H1 (cell line): ENCODE data around the gene ZNF334. TPM values are rescaled to one million over a fixed set of nuclear protein-coding genes. Genes with fewer than 3 reads are reported as not detected.

Source experiments
- CTCF ChIA-PET: fragments of 300-600 bp; sonication (Branson Sonifier 250); formaldehyde crosslinking; loops from one replicate; lab custom pipeline; 2021; ENCODE audit not compliant: partially characterized antibody; lab: Charles Lee
- POLR2A ChIA-PET: fragments of 300-600 bp; sonication (Branson Sonifier 250); formaldehyde crosslinking; loops from one replicate; lab custom pipeline; 2021; ENCODE audit warnings: inconsistent platforms; ENCODE audit not compliant: partially characterized antibody; lab: Charles Lee
- DNase-seq, 2 experiments: peaks; one replicate each; pipeline versions ENCODE4 v3.0.0 to v3.0.0-alpha.2; 2010 to 2022; ENCODE audit warnings: low spot score in 2 of 2, low read depth in 1 of 2, mixed read lengths in 1 of 2
- FAIRE-seq: peaks from 2 replicates; lab custom pipeline; 2011; peaks lifted over from hg19 to GRCh38; lab: Jason Lieb, UNC
- H2AFZ ChIP-seq: 2 replicates; pipeline ENCODE4 v1.8.1; 2012; ENCODE audit warnings: low read length, inconsistent platforms
- H2AK5ac ChIP-seq: 2 replicates; pipeline ENCODE4 v1.6.1; 2013; ENCODE audit warnings: low read depth, low read length
- H2BK120ac ChIP-seq: replicated peaks from 2 replicates; pipeline ENCODE3; 2013; ENCODE audit warnings: low read depth, low read length, inconsistent platforms
- H2BK12ac ChIP-seq: 2 replicates; pipeline ENCODE4 v1.6.1; 2013; ENCODE audit warnings: low read depth, low read length
- H2BK15ac ChIP-seq: 2 replicates; pipeline ENCODE4 v1.6.1; 2013; ENCODE audit warnings: low read length
- H2BK20ac ChIP-seq: 2 replicates; pipeline ENCODE4 v1.6.1; 2013; ENCODE audit warnings: low read length
- H2BK5ac ChIP-seq: 2 replicates; pipeline ENCODE4 v1.6.1; 2013; ENCODE audit warnings: low read depth, low read length
- H3K14ac ChIP-seq: 2 replicates; pipeline ENCODE4 v1.6.1; 2013; ENCODE audit warnings: inconsistent platforms; ENCODE audit not compliant: insufficient read length
- H3K18ac ChIP-seq: 2 replicates; pipeline ENCODE4 v1.6.1; 2013; ENCODE audit warnings: low read length; ENCODE audit errors: extremely low read depth
- H3K23ac ChIP-seq: 2 replicates; pipeline ENCODE4 v1.6.1; 2013; ENCODE audit warnings: inconsistent platforms; ENCODE audit not compliant: insufficient read length
- H3K23me2 ChIP-seq: 2 replicates; pipeline ENCODE4 v1.6.1; 2013; ENCODE audit warnings: low read depth, low read length
- H3K27ac ChIP-seq: 2 replicates; pipeline ENCODE4 v1.6.1; 2011; ENCODE audit warnings: low read depth, low read length, inconsistent platforms
- H3K27me3 ChIP-seq, 4 experiments: replicated peaks in 1 of 4; 1 replicate in 1 of 4; 2 replicates in 3 of 4; pipeline versions ENCODE4 v1.6.1 to v1.8.1; 2011 to 2013; ENCODE audit warnings: low read length in 3 of 4, mild to moderate bottlenecking in 3 of 4, inconsistent platforms in 2 of 4, mixed read lengths in 2 of 4, moderate library complexity in 1 of 4; ENCODE audit not compliant: control insufficient read depth in 3 of 4, insufficient read depth in 3 of 4; ENCODE audit errors: extremely low read depth in 1 of 4
- H3K36me3 ChIP-seq, 4 experiments: 2 replicates each; pipeline versions ENCODE4 v1.6.1 to v1.8.1; 2011 to 2013; ENCODE audit warnings: mild to moderate bottlenecking in 4 of 4, low read length in 3 of 4, moderate library complexity in 2 of 4, control low read depth in 1 of 4, inconsistent platforms in 1 of 4; ENCODE audit not compliant: insufficient read depth in 4 of 4, control insufficient read depth in 2 of 4
- H3K4ac ChIP-seq: replicated peaks from 2 replicates; pipeline ENCODE3; 2013; ENCODE audit warnings: low read length, low read depth, mixed read lengths, inconsistent platforms; ENCODE audit not compliant: insufficient read length
- H3K4me1 ChIP-seq, 4 experiments: replicated peaks in 1 of 4; 1 replicate in 1 of 4; 2 replicates in 3 of 4; pipeline versions ENCODE4 v1.6.1 to v1.8.1; 2011 to 2013; ENCODE audit warnings: low read length in 3 of 4, inconsistent platforms in 2 of 4, mixed read lengths in 1 of 4; ENCODE audit not compliant: insufficient read depth in 4 of 4, control insufficient read depth in 3 of 4
- H3K4me2 ChIP-seq, 2 experiments: 2 replicates each; pipeline versions ENCODE4 v1.6.1 to v1.8.1; 2011 to 2013; ENCODE audit warnings: low read depth in 2 of 2, low read length in 2 of 2, control low read depth in 1 of 2, inconsistent platforms in 1 of 2, mild to moderate bottlenecking in 1 of 2; ENCODE audit not compliant: insufficient read depth in 1 of 2
- H3K4me3 ChIP-seq, 4 experiments: fragments of 200-600, 300-600 bp in 1 of 4; sonication (generic), shearing (Covaris generic), sonication (Bioruptor Twin) in 1 of 4; 2 replicates each; pipeline versions ENCODE4 v1.5.1 to v1.8.1; 2011 to 2016; ENCODE audit warnings: low read length in 4 of 4, low read depth in 3 of 4, control low read depth in 2 of 4, inconsistent platforms in 2 of 4, mild to moderate bottlenecking in 2 of 4, mixed read lengths in 1 of 4, moderate library complexity in 1 of 4; ENCODE audit not compliant: insufficient read depth in 2 of 4; ENCODE audit errors: extremely low read depth in 1 of 4
- H3K56ac ChIP-seq: replicated peaks from 2 replicates; pipeline ENCODE3; 2013; ENCODE audit warnings: low read depth, mild to moderate bottlenecking, mixed read lengths, low read length, inconsistent platforms; ENCODE audit not compliant: insufficient read length
- H3K79me1 ChIP-seq: 2 replicates; pipeline ENCODE4 v1.6.1; 2013; ENCODE audit warnings: low read depth, low read length, control low read depth
- H3K79me2 ChIP-seq, 2 experiments: 2 replicates each; pipeline versions ENCODE4 v1.6.1 to v1.8.1; 2012 to 2013; ENCODE audit warnings: low read length in 2 of 2, mild to moderate bottlenecking in 2 of 2, inconsistent platforms in 1 of 2; ENCODE audit not compliant: insufficient read depth in 2 of 2, control insufficient read depth in 1 of 2
- H3K9ac ChIP-seq, 4 experiments: replicated peaks in 1 of 4; 1 replicate in 1 of 4; 2 replicates in 3 of 4; pipeline versions ENCODE4 v1.6.1 to v1.8.1; 2011 to 2013; ENCODE audit warnings: low read depth in 3 of 4, low read length in 3 of 4, control low read depth in 2 of 4, mild to moderate bottlenecking in 2 of 4, moderate library complexity in 2 of 4, inconsistent platforms in 1 of 4; ENCODE audit errors: extremely low read depth in 1 of 4
- H3K9me3 ChIP-seq, 2 experiments: 2 replicates each; pipeline versions ENCODE4 v1.6.1 to v1.8.1; 2012 to 2013; ENCODE audit warnings: mild to moderate bottlenecking in 2 of 2, moderate library complexity in 2 of 2, control low read depth in 1 of 2, inconsistent platforms in 1 of 2, low read depth in 1 of 2, low read length in 1 of 2, mixed read lengths in 1 of 2; ENCODE audit not compliant: insufficient read depth in 2 of 2
- H4K20me1 ChIP-seq, 2 experiments: replicated peaks in 1 of 2; 2 replicates each; pipeline versions ENCODE3 to v1.8.1; 2011 to 2013; ENCODE audit warnings: inconsistent platforms in 2 of 2, low read length in 2 of 2, mild to moderate bottlenecking in 1 of 2; ENCODE audit not compliant: insufficient read depth in 2 of 2, control insufficient read depth in 1 of 2
- H4K5ac ChIP-seq: 2 replicates; pipeline ENCODE4 v1.6.1; 2013; ENCODE audit warnings: low read length, low read depth, mixed read lengths, inconsistent platforms; ENCODE audit not compliant: insufficient read length
- H4K8ac ChIP-seq: 2 replicates; pipeline ENCODE4 v1.8.0; 2013; ENCODE audit warnings: mild to moderate bottlenecking, moderate library complexity, low read length, inconsistent platforms; ENCODE audit not compliant: insufficient read depth; ENCODE audit errors: extremely low read depth
- H4K91ac ChIP-seq: replicated peaks from 2 replicates; pipeline ENCODE3; 2013; ENCODE audit warnings: low read length, mixed read lengths, inconsistent platforms; ENCODE audit not compliant: insufficient read length
- BCL11A ChIP-seq, 2 experiments: IDR thresholded peaks; one replicate each; pipeline ENCODE4 v1.6.1; 2011; ENCODE audit warnings: low read depth in 2 of 2, low read length in 2 of 2, mild to moderate bottlenecking in 2 of 2
- CBX5 ChIP-seq: fragments of 300-800, 300-1000 bp; sonication (generic); IDR thresholded peaks from 2 replicates; pipeline ENCODE4 v1.7.1; 2016; ENCODE audit warnings: antibody characterized with exemption, low read length, low read depth
- CBX8 ChIP-seq: fragments of 300-800, 300-1000 bp; sonication (generic); IDR thresholded peaks from 2 replicates; pipeline ENCODE4 v1.7.1; 2016; ENCODE audit warnings: low read depth, low read length, borderline replicate concordance
- CEBPB ChIP-seq: IDR thresholded peaks from 2 replicates; pipeline ENCODE4 v1.6.1; 2012; ENCODE audit warnings: low read depth, low read length
- CHD2 ChIP-seq: IDR thresholded peaks from 2 replicates; pipeline ENCODE4 v1.6.1; 2012; ENCODE audit warnings: low read length, improper control_type of control experiment
- CTBP2 ChIP-seq: IDR thresholded peaks from 2 replicates; pipeline ENCODE4 v1.7.0; 2011; ENCODE audit warnings: borderline replicate concordance, mild to moderate bottlenecking, moderate library complexity, mixed read lengths, low read length; ENCODE audit not compliant: insufficient read depth, insufficient read length
- MAFK ChIP-seq: IDR thresholded peaks from 2 replicates; pipeline ENCODE4 v1.6.1; 2012; ENCODE audit warnings: low read depth, mild to moderate bottlenecking, improper control_type of control experiment, low read length
- RFX5 ChIP-seq: IDR thresholded peaks from 2 replicates; pipeline ENCODE4 v1.6.1; 2011; ENCODE audit warnings: low read depth, low read length, improper control_type of control experiment, borderline replicate concordance
- SIRT6 ChIP-seq: IDR thresholded peaks from one replicate; pipeline ENCODE4 v1.7.1; 2012; ENCODE audit warnings: low read length, inconsistent platforms
- SIX5 ChIP-seq: IDR thresholded peaks from 2 replicates; pipeline ENCODE4 v1.6.1; 2011; ENCODE audit warnings: mild to moderate bottlenecking, low read depth, low read length
- SRF ChIP-seq: IDR thresholded peaks from 2 replicates; pipeline ENCODE4 v1.6.1; 2011; ENCODE audit warnings: mild to moderate bottlenecking, low read depth, low read length, moderate library complexity
- TEAD4 ChIP-seq: IDR thresholded peaks from 2 replicates; pipeline ENCODE4 v1.6.1; 2012; ENCODE audit warnings: low read depth, low read length, inconsistent platforms, mixed read lengths
- WGBS, 2 experiments: shearing (Covaris generic) in 1 of 2; methylation state at CpG; one replicate each; pipeline versions ENCODE4 v1.1.6 to v1.1.7; 2013 to 2015; ENCODE audit warnings: low lambda C conversion rate in 2 of 2, mixed read lengths in 2 of 2, inconsistent platforms in 1 of 2, low coverage in 1 of 2, missing lambda C conversion rate in 1 of 2; ENCODE audit not compliant: insufficient replicate concordance in 2 of 2, insufficient coverage in 1 of 2, insufficient read length in 1 of 2; ENCODE audit errors: extremely low coverage in 1 of 2, missing lambda C conversion rate in 1 of 2; 5-methylcytosine and 5-hydroxymethylcytosine counted together
- polyA plus RNA-seq, 7 experiments: library from polyadenylated mRNA; depleted of rRNA in 3 of 7; stranded (reverse) in 5 of 7; unstranded in 2 of 7; fragments of >200 nt in 5 of 7; fragments of 200-250 nt in 2 of 7; gene quantifications; 1 replicate in 5 of 7; 2 replicates in 1 of 7; 4 replicates in 1 of 7; pipeline versions ENCODE4 v1.2.1 to v1.2.3, GENCODE V29; 2011 to 2013; ENCODE audit warnings: missing spikeins in 2 of 7, mixed read lengths in 2 of 7
- total RNA-seq: library from RNA; stranded (reverse); fragmentation: NEBNext Ultra II Directional; extraction: Animal tissue kit (Norgen Biotek cat#: 25700); gene quantifications from 2 replicates; pipeline ENCODE4 v1.2.1, GENCODE V29; 2021
- TF ChIP-seq, protein P1 (sequence below): IDR thresholded peaks from 2 replicates; pipeline ENCODE4 v1.6.1; 2012; ENCODE audit warnings: low read length, inconsistent platforms

Gene ZNF334
- total and polyA plus RNA-seq, 2 of the 8 experiments (the other 6 are each of a cell fraction or from before 2014, with no cell fraction given), result 8.8 to 17.8 TPM

DNA sequence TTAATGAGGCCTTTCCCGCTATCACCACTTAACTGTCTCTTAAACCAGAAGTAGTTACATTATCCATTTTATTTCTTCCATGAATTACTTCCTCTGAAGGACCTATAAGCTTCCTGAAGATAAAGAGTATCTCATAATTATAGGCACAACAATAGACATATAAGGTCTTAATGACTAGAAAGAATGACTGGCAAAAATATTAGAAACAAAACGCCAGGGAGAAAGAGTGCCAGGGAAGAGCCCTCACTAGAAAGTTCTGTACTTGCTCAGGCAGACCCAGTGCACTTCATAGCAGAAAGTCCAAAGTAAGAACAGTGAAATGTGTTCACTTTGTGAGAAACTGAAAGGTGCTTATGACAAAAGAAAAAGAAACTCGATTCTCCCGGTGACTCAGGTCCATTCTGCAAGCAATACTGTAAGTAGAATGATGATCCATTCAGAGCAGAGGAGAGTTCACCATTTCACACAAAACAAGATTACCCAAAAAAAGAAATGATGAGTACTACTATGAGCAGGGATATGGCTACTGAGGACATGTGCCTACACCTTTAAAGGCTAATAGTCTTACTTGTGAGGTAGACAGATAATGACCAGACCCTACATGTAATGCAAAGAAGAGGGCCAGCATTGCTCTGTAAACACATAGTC is 5.5 kb downstream of the ZNF334 start:
- no peak overlapping the region for H3K14ac ChIP-seq
- H4K8ac ChIP-seq, result no peak overlapping the region
- H3K56ac ChIP-seq, result no peak overlapping the region
- no peaks in the 10 kb centered on the region for H3K79me1 ChIP-seq
- peaks cover 0 to 7% of the 10 kb centered on the region in 2 experiments; a peak in 2 of 4 replicates for H3K79me2 ChIP-seq
- ChIA-PET POLR2A (no interaction called here), CTCF (no interaction called here)
- no peaks in the 10 kb centered on the region; a peak in 1 of 7 replicates for H3K4me1 ChIP-seq
- H2AK5ac ChIP-seq, result no peak overlapping the region
- H2BK20ac ChIP-seq, result no peak overlapping the region
- no peak for FAIRE-seq
- H3K18ac ChIP-seq, result no peak overlapping the region
- H2BK12ac ChIP-seq, result no peak overlapping the region
- no peak overlapping the region for H3K4me3 ChIP-seq
- peaks cover 8 to 51% (median 34%) of the 10 kb centered on the region in 4 experiments for H3K36me3 ChIP-seq
- H2AFZ ChIP-seq, result no peak overlapping the region
- H4K91ac ChIP-seq, result no peak overlapping the region
- no peak overlapping the region for H3K4me2 ChIP-seq
- WGBS, 2 experiments, result 90% methylated on average over 4 of the region's 4 CpGs; no CpG with 5 or more reads in 1 of the 2 experiments
- H3K23ac ChIP-seq, result no peak overlapping the region
- no peaks in the 10 kb centered on the region for H4K20me1 ChIP-seq
- no peak overlapping the region for H3K4ac ChIP-seq
- no peak for DNase-seq
- no peak overlapping the region for H3K27ac ChIP-seq
- no peak overlapping the region for H3K9ac ChIP-seq
- H2BK120ac ChIP-seq, result no peak overlapping the region
- H3K27me3 ChIP-seq, result no peaks in the 10 kb centered on the region
- H2BK15ac ChIP-seq, result no peak overlapping the region
- peaks cover 26 to 33% of the 10 kb centered on the region in 2 experiments for H3K9me3 ChIP-seq
- no peak overlapping the region for H4K5ac ChIP-seq
- no peak overlapping the region for H2BK5ac ChIP-seq
- peaks cover 3% of the 10 kb centered on the region for H3K23me2 ChIP-seq
- no peak for TF ChIP-seq SIRT6
- TF ChIP-seq SIX5, result no peak
- TF ChIP-seq TEAD4, result no peak
- TF ChIP-seq CTBP2, result no peak
- no peak for TF ChIP-seq CEBPB
- no peak for TF ChIP-seq CBX5
- TF ChIP-seq SRF, result no peak
- TF ChIP-seq CBX8, result no peak
- TF ChIP-seq RFX5, result no peak
- TF ChIP-seq MAFK, result no peak
- TF ChIP-seq BCL11A (IDR thresholded peaks at IDR 0.05; ENCODE audit: low read depth in 2 of 2, low read length in 2 of 2), result no peak
- TF ChIP-seq, protein P1, sequence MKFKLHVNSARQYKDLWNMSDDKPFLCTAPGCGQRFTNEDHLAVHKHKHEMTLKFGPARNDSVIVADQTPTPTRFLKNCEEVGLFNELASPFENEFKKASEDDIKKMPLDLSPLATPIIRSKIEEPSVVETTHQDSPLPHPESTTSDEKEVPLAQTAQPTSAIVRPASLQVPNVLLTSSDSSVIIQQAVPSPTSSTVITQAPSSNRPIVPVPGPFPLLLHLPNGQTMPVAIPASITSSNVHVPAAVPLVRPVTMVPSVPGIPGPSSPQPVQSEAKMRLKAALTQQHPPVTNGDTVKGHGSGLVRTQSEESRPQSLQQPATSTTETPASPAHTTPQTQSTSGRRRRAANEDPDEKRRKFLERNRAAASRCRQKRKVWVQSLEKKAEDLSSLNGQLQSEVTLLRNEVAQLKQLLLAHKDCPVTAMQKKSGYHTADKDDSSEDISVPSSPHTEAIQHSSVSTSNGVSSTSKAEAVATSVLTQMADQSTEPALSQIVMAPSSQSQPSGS, result no peak
- TF ChIP-seq CHD2, result no peak
